Ovary (tissue), 3 donors: ENCODE data around the gene CUL4A.

Experiments
- CTCF ChIP-seq, 3 donors: fragments of 450-650 bp in 2 of 3; fragments of 200-600 bp in 1 of 3; IDR thresholded peaks; one replicate each; pipeline versions ENCODE4 v1.5.1 to v1.8.0; 2016 to 2022; ENCODE audit warnings: antibody characterized with exemption in 3 of 3, mild to moderate bottlenecking in 1 of 3
- EP300 ChIP-seq: sonication (generic); formaldehyde crosslinking; IDR thresholded peaks from one replicate; pipeline ENCODE4 v1.6.1; 2017; ENCODE audit warnings: antibody characterized with exemption
- POLR2A ChIP-seq: fragments of 450-650 bp; IDR thresholded peaks from one replicate; pipeline ENCODE4 v1.6.1; 2017; ENCODE audit warnings: antibody characterized with exemption, mild to moderate bottlenecking, moderate library complexity
- donor health status: DM: no; HTN: no; CAD: no.

DNA sequence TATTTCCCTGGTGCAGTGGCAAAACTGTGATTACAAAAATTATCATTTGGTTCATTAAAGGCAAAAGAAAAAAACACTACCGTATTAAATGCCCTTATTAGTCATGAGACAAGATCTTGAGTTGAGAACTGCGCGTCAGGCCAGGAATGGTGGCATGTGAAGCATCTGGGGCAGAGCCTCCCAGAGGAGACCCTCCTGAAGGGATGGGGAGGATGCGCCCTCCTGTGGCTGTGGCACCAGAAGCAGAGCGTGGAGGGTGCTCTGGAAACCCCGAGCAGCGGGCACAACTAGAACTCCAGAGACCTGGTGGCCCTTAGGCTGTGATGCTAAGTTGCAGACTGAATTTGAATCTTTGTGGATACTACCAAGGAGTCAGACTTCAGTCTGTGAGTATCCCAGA, 11.5 kb downstream of the CUL4A start:
- TF ChIP-seq EP300 (no peak), CTCF (IDR thresholded peaks at IDR 0.05) (no peak), POLR2A (no peak)
